Measurements from ENCODE around the gene JPT1. TPM values are rescaled to one million over a fixed set of nuclear protein-coding genes. Genes with fewer than 3 reads are reported as not detected.
"Not testable (repeated sequence)": the region's sequence is repeated elsewhere in the genome, so short reads cannot be mapped to it uniquely, and the experiment has no call there.

The JPT1 gene
- total and polyA plus RNA-seq, 2 experiments from 2014 or later = 278 to 903 TPM

GRCh38 chr17:75137762-75138161 lies 16.6 kb downstream of the JPT1 start:
- H3K4me3 ChIP-seq; H3K9me3 Mint-ChIP-seq; H3K4me1 Mint-ChIP-seq; DNase-seq (ENCODE audit: low spot score); H3K4me1 ChIP-seq (ENCODE audit: insufficient read depth); H3K27ac ChIP-seq (ENCODE audit: low read depth); H3K27me3 ChIP-seq (ENCODE audit: insufficient read depth); H3K27ac Mint-ChIP-seq; H2AFZ ChIP-seq; ATAC-seq; H3K4me3 Mint-ChIP-seq; H3K4me2 ChIP-seq; H3K9me2 ChIP-seq (ENCODE audit: insufficient read depth): not testable (repeated sequence)
- peaks cover 55% of the 10 kb centered on the region for H3K36me3 ChIP-seq (ENCODE audit: insufficient read depth)
- Mint-ChIP-seq H3K27me3 (ENCODE audit: insufficient read depth, low read depth, poor library complexity) (peaks cover 31% of the 10 kb centered on the region), H3K36me3 (ENCODE audit: low read depth) (peaks cover 80% of the 10 kb centered on the region)
- peaks cover 26% of the 10 kb centered on the region for H3K79me2 ChIP-seq (replicated peaks; ENCODE audit: insufficient read depth)
- H4K20me1 ChIP-seq (replicated peaks; ENCODE audit: insufficient read depth) = peaks cover 57% of the 10 kb centered on the region
- H3F3A ChIP-seq (replicated peaks; ENCODE audit: low read depth) = peaks cover 84% of the 10 kb centered on the region

GRCh38 chr17:75135946-75136345 lies 18.4 kb downstream of the JPT1 start:
- Mint-ChIP-seq H3K27ac (peak overlapping the region; percentile 28; the same call in 1 of the 2 replicates), H3K36me3 (ENCODE audit: low read depth) (peaks cover 62% of the 10 kb centered on the region), H3K27me3 (ENCODE audit: insufficient read depth, low read depth, poor library complexity) (peaks cover 33% of the 10 kb centered on the region), H3K9me3 (no peaks in the 10 kb centered on the region), H3K4me1 (peaks cover 3% of the 10 kb centered on the region; the same call in 1 of the 3 replicates), H3K4me3 (no peak overlapping the region; the same call in 2 of the 3 replicates)
- Histone ChIP-seq H3K27me3 (ENCODE audit: insufficient read depth) (0 out of 2 replicates have a peak, but pooled peaks cover 3% of the 10 kb centered on the region), H3K36me3 (ENCODE audit: insufficient read depth) (peaks cover 40% of the 10 kb centered on the region), H3K9me2 (ENCODE audit: insufficient read depth) (no peaks in the 10 kb centered on the region), H4K20me1 (replicated peaks; ENCODE audit: insufficient read depth) (peaks cover 42% of the 10 kb centered on the region), H3K4me1 (ENCODE audit: insufficient read depth) (peaks cover 6% of the 10 kb centered on the region; the same call in 1 of the 2 replicates), H3K27ac (ENCODE audit: low read depth) (peak overlapping the region; percentile 92), H3F3A (replicated peaks; ENCODE audit: low read depth) (peaks cover 83% of the 10 kb centered on the region), H3K4me2 (no peak overlapping the region), H3K4me3 (no peak overlapping the region), H3K79me2 (replicated peaks; ENCODE audit: insufficient read depth) (peaks cover 15% of the 10 kb centered on the region; the same call in 1 of the 2 replicates), H2AFZ (no peak overlapping the region)
- no peak for ATAC-seq
- DNase-seq (ENCODE audit: low spot score) = no peak
- TF ChIP-seq JUNB (IDR thresholded peaks at IDR 0.05; ENCODE audit: unreplicated experiment) = no peak
- no peak for TF ChIP-seq POLR2AphosphoS5 (IDR thresholded peaks at IDR 0.05; ENCODE audit: low read depth)
- TF ChIP-seq ZNF462 (CRISPR knock-in tag; IDR thresholded peaks at IDR 0.05) = no peak
- no peak for TF ChIP-seq EZH2 (IDR thresholded peaks at IDR 0.05; ENCODE audit: low read depth, unreplicated experiment)
- TF ChIP-seq REST (IDR thresholded peaks at IDR 0.05; ENCODE audit: unreplicated experiment) = no peak
- TF ChIP-seq EZH2phosphoT487 (IDR thresholded peaks at IDR 0.05; ENCODE audit: unreplicated experiment) = no peak
- TF ChIP-seq CREB1 (CRISPR knock-in tag; IDR thresholded peaks at IDR 0.05; ENCODE audit: low read depth) = no peak
- no peak for TF ChIP-seq STAT1 (IDR thresholded peaks at IDR 0.05; ENCODE audit: unreplicated experiment)
- TF ChIP-seq ETS1 (IDR thresholded peaks at IDR 0.05) = no peak
